ENCODE results near the gene TNFRSF17.

Gene TNFRSF17

GRCh38 chr16:12002447-12003006, 37.5 kb downstream of the TNFRSF17 start:
- DNase-seq (ENCODE audit: low read depth, low spot score), result no peak

- DNase-seq (ENCODE audit: low read depth, low spot score), result no peak
Observed at GRCh38 chr16:12006637-12007036, 41.6 kb downstream of the TNFRSF17 start.

DNA sequence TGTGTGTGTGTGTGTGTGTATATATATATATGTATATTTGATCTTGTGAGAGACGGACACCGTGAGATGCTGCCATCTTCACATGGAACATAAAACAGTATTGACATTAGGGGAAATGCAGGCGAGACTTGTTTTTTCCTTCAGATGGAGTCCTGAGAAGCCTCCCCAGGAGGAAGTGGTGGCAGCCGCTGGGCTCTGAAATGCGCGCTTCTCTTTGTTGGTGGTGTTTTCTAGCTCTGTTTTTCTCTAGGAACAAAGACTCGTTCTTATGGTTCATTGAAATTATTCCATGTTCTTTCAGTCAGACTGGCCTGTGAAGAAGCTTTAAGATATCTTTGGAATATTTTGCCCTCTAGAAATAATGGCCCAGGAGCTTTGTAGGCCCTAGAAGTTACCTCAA, 44.5 kb downstream of the TNFRSF17 start:
- no peak for DNase-seq (ENCODE audit: low read depth, low spot score)

GRCh38 chr16:12009922-12010321, 44.9 kb downstream of the TNFRSF17 start:
- no peak for DNase-seq (ENCODE audit: low read depth, low spot score)

DNA sequence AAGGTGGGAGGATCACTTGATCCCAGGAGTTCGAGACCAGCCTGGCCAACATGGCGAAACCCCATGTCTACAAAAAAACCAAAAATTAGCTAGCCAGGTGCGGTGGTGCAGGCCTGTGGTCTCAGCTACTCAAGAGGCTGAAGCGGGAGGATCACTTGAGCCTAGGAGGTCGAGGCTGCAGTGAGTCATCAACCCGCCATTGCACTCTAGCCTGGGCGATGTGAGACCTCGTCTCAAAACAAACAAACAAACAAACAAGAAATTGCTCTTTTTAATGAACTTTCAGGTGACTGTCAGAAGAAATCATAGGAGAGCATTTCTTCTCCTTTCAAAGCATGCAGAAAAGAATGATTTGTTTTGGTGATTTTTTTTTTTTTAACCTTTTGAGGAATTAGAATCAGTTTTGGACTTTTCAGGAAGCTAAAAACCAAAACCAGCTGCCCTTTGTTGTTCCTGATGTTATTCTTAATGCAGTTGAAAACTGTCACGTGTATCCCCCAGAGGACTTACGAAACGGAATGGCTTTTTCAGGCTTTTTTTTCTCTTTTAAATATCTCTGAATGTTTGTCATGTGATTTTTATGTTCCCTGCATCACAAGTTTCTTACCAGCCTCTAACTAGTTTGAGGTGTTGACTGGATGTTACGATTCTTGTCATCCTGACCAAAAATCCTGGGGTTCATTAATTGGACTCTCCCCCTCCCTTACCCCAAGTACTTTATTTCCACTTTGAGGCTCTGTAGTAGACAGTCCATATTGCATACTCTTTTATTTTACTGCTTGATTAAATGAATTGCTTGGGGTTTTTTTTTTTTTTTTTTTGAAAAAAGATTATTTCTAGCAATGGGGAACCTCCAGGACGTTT, 45.6 kb downstream of the TNFRSF17 start:
- no peak for DNase-seq (ENCODE audit: low read depth, low spot score)

- DNase-seq (ENCODE audit: low read depth, low spot score), result no peak
Observed at GRCh38 chr16:12011565-12011964, 46.6 kb downstream of the TNFRSF17 start.

DNA sequence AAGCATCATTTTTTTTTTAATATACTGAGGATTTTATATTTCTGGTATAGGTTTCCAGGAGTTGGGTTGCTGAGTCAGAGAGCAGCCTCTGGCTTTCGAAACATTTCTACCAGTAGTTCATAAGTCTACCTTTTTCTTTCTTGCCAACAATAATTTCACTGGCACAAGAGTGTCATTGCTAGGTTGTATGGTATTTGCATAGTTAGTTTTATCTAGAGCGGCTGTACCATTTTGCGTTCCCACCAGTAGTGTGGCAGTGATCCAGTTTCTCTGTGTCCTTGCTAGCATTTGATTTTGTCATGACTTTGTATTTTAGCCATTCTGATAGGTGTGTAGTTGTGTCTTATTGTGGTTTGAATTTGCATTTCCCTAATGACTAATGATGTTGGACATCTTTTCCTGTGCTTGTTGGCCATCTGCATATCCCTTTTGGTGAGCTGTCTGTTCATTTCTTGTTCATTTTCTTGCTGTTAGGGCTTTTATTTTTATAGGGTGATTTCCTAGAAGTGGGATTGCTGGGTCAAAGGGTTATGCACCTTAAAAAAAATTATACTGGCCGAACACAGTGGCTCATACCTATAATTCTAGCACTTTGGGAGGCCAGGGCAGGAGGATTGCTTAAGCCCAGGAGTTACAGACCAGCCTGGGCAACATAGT, 51.4 kb downstream of the TNFRSF17 start:
- DNase-seq (ENCODE audit: low read depth, low spot score), result no peak

DNA sequence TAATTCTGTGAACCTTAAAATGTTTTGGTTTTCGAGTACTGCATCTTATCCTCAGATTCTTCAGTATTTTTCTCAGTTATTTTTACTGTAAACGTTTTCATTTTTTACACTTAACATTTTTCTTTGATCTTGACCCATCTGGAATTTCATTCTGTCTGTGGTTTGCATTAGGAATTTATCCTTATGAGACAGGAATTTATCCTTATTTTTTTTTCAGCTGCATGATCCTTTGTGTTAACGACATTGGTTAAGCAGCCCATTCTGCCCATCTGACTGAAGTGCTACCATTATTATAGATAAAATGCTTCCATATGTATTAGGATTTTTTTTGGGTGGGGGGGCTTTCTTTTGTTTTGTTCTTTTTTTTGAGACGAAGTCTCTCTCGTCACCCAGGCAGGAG, 52.5 kb downstream of the TNFRSF17 start:
- no peak for DNase-seq (ENCODE audit: low read depth, low spot score)
